Activated CD4-positive, alpha-beta memory T cell treated with anti-CD3 and anti-CD28 coated beads for 36 hours (primary cell): ENCODE results near the gene PHPT1. TPM values are rescaled to one million over a fixed set of nuclear protein-coding genes. Genes with fewer than 3 reads are reported as not detected.

Experiments
- CTCF ChIA-PET: fragments of 350-600 bp; sonication (Branson Sonifier 250); formaldehyde crosslinking; loops from one replicate; lab custom pipeline; 2021; ENCODE audit warnings: antibody characterized with exemption, inconsistent platforms; lab: Charles Lee
- POLR2A ChIA-PET: fragments of 350-600 bp; sonication (Branson Sonifier 250); formaldehyde crosslinking; loops from one replicate; lab custom pipeline; 2021; ENCODE audit warnings: antibody characterized with exemption; lab: Charles Lee
- DNase-seq: peaks from one replicate; pipeline ENCODE4 v3.0.0-alpha.2; 2020
- H3K27ac Mint-ChIP-seq: one replicate; pipeline ENCODE4 v1.8.0; 2021; ENCODE audit warnings: mixed read lengths
- H3K27me3 Mint-ChIP-seq: one replicate; pipeline ENCODE4 v1.8.0; 2021; ENCODE audit warnings: mixed read lengths
- H3K36me3 Mint-ChIP-seq: one replicate; pipeline ENCODE4 v1.8.0; 2021; ENCODE audit warnings: mixed read lengths
- H3K4me1 Mint-ChIP-seq: one replicate; pipeline ENCODE4 v1.8.0; 2021; ENCODE audit warnings: low read depth, mixed read lengths
- H3K4me3 Mint-ChIP-seq: one replicate; pipeline ENCODE4 v1.8.0; 2021; ENCODE audit warnings: mild to moderate bottlenecking, mixed read lengths
- H3K9me3 Mint-ChIP-seq: one replicate; pipeline ENCODE4 v1.8.0; 2021; ENCODE audit warnings: mixed read lengths
- intact Hi-C: fragments of 100-400 bp; cut with micrococcal nuclease; formaldehyde crosslinking; loops from one replicate; pipeline ENCODE4 v1.15.1; 2023
- microRNA-seq: library from miRNA; unstranded; fragments of <30 nt; microRNA quantifications from one replicate; pipeline ENCODE4 v1.2.0, GENCODE V29; 2022; ENCODE audit warnings: borderline number of aligned reads, borderline microRNAs expressed, borderline replicate concordance
- total RNA-seq, 2 experiments: library from RNA; stranded (reverse); gene quantifications; one replicate each; pipeline ENCODE4 v1.2.3, GENCODE V29; 2021

The PHPT1 gene
- total RNA-seq, 2 experiments from 2014 or later = 92.2 to 95.5 TPM

DNA sequence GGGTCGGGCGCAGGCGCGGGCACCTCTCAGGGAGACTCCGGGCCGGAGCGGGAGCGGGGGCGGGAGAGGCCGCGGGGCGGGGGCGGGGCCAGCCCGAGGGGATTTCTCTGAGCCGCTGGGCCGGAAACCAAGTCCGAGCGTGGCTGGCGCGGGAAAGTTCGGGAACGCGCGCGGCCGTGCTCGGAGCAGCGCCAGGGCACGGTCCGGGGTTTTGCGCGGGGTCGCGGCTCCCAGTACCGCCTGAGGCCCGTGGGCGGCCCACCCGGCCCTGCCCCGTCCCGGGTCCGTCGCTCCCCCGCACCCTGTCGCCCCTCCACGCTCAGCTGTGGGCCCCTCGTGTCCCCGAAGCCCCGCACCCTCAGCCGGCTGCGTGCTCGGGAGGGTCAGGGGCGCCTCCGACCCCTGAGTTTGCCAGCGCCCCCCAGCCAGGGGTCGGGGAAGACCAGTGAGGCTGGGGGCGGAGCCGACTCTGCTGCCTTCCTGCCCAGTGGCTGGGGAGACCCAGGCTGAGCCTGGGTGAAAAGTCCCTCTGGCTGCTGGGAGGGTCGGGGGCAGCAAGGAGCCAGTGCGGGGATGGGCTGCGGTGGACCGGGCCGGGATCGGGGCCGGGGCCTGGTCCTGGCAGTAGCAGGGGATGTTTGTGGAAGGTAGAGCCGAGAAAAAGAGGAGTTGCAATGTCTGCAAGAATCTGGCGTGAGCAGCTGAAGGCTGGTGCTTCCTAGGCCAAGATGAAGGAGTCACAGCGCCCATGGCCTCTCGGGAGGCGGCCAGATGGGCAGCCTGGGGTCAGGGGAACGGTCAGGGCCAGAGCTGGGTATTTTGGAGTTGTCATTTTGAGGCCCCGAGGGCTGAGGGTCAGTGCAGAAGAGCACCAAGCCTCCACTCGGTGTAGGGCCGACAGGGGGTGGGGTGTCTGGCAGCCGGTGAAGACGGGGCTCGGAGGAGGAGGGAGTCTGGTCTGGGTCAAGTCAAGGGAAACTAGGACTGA, 37.7 kb downstream of the PHPT1 start:
- intact Hi-C loops = loop anchor here (1.0 to 10.0 kb wide), 6 partner anchors 15 to 352 kb away; partner anchors contain the start of genes EDF1, NDOR1, PHPT1 and TMEM141
- Mint-ChIP-seq H3K27me3 (no peaks in the 10 kb centered on the region), H3K4me1 (peaks cover 32% of the 10 kb centered on the region)

GRCh38 chr9:136888454-136888853, 39.2 kb downstream of the PHPT1 start:
- Mint-ChIP-seq H3K4me3 (no peak overlapping the region), H3K27me3 (no peaks in the 10 kb centered on the region), H3K36me3 (peaks cover 16% of the 10 kb centered on the region), H3K27ac (no peak overlapping the region), H3K4me1 (peaks cover 26% of the 10 kb centered on the region), H3K9me3 (no peaks in the 10 kb centered on the region)
- intact Hi-C loops = loop anchor here (10.0 kb wide), 2 partner anchors 316 to 354 kb away; partner anchors contain the start of genes NDOR1, TMEM203 and TPRN
- CTCF ChIA-PET = interaction anchor here (1.9 to 2.1 kb wide), 2 partner anchors 13 to 47 kb away, joined by 7 to 8 read pairs; partner anchors contain the start of gene AJM1
- POLR2A ChIA-PET = interaction anchor here (0.6 kb wide), 1 partner anchor 24 kb away, joined by 3 read pairs; no protein-coding TSS in a partner anchor
- no peak for DNase-seq

More for the DNA sequence above, 37.7 kb downstream of the PHPT1 start:
- Mint-ChIP-seq H3K9me3 (no peaks in the 10 kb centered on the region), H3K4me3 (peak overlapping the region; percentile 91), H3K27ac (peak overlapping the region; percentile 89), H3K36me3 (peaks cover 20% of the 10 kb centered on the region)
- CTCF ChIA-PET = interaction anchor here (1.0 to 2.1 kb wide), 8 partner anchors 15 to 148 kb away, joined by 3 to 8 read pairs (median 5); partner anchors contain the start of genes ABCA2, AJM1 and RABL6
- DNase-seq = peak; percentile 54
- POLR2A ChIA-PET = interaction anchor here (0.9 to 2.1 kb wide), 11 partner anchors 11 to 354 kb away, joined by 3 to 26 read pairs (median 4); partner anchors contain the start of genes CLIC3, FBXW5, MAN1B1 and RABL6

DNA sequence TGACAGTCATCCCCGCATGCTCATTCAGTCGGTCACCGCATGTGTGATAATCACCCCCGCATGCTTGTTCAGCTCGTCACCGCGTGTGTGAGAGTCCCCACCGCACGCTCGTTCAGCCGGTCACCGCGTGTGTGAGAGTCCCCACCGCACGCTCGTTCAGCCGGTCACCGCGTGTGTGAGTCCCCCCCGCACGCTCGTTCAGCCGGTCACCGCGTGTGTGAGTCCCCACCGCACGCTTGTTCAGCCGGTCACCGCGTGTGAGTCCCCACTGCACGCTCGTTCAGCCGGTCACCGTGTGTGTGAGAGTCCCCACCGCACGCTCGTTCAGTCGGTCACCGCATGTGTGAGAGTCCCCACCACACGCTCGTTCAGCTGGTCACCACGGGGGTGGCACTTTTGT, 40.6 kb downstream of the PHPT1 start:
- Mint-ChIP-seq H3K4me3 (no peak overlapping the region), H3K27ac (no peak overlapping the region), H3K4me1 (peaks cover 29% of the 10 kb centered on the region), H3K27me3 (no peaks in the 10 kb centered on the region), H3K36me3 (peaks cover 19% of the 10 kb centered on the region), H3K9me3 (no peaks in the 10 kb centered on the region)
- POLR2A ChIA-PET = interaction anchor here (1.2 kb wide), 1 partner anchor 351 kb away, joined by 3 read pairs; no protein-coding TSS in a partner anchor
- intact Hi-C loops = loop anchor here (10.0 kb wide), 2 partner anchors 315 to 355 kb away; partner anchors contain the start of genes NDOR1, TMEM203 and TPRN
- no peak for DNase-seq
- CTCF ChIA-PET = no interaction called here

GRCh38 chr9:136890661-136891060, 41.5 kb downstream of the PHPT1 start:
- POLR2A ChIA-PET = interaction anchor here (1.2 kb wide), 1 partner anchor 350 kb away, joined by 3 read pairs; no protein-coding TSS in a partner anchor
- no peaks in the 10 kb centered on the region for H3K27me3 Mint-ChIP-seq
- no peak overlapping the region for H3K27ac Mint-ChIP-seq
- H3K4me3 Mint-ChIP-seq = no peak overlapping the region
- CTCF ChIA-PET = no interaction called here
- H3K4me1 Mint-ChIP-seq = peaks cover 29% of the 10 kb centered on the region
- intact Hi-C loops = no loop called here
- H3K36me3 Mint-ChIP-seq = peaks cover 16% of the 10 kb centered on the region
- no peak for DNase-seq
- no peaks in the 10 kb centered on the region for H3K9me3 Mint-ChIP-seq

DNA sequence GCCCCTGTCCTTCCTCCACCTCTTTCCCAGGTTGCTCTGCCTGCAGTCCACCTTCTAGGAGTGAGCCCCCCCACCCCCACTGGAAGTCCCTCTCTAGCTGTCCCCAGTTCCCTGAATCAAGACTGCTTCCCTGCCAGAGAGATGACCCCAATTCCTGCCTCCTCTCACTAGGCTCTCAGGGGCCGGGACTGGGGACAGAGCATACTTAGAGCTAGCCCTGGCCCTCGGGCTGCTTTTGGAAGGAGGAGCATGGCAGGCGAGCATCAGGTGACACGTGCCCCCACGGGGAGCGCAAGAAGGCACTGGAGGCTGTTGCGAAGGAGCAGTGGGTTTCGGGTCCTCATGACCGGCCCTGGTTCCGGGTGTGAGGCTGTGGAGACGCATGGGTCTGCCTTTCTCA, 46.8 kb downstream of the PHPT1 start:
- Mint-ChIP-seq H3K36me3 (peaks cover 18% of the 10 kb centered on the region), H3K27ac (no peak overlapping the region), H3K4me3 (no peak overlapping the region), H3K27me3 (no peaks in the 10 kb centered on the region), H3K4me1 (peaks cover 38% of the 10 kb centered on the region), H3K9me3 (no peaks in the 10 kb centered on the region)
- ChIA-PET POLR2A (interaction anchor here (0.8 kb wide), 1 partner anchor 358 kb away, joined by 3 read pairs; no protein-coding TSS in a partner anchor), CTCF (no interaction called here)
- intact Hi-C loops = no loop called here
- DNase-seq = no peak

DNA sequence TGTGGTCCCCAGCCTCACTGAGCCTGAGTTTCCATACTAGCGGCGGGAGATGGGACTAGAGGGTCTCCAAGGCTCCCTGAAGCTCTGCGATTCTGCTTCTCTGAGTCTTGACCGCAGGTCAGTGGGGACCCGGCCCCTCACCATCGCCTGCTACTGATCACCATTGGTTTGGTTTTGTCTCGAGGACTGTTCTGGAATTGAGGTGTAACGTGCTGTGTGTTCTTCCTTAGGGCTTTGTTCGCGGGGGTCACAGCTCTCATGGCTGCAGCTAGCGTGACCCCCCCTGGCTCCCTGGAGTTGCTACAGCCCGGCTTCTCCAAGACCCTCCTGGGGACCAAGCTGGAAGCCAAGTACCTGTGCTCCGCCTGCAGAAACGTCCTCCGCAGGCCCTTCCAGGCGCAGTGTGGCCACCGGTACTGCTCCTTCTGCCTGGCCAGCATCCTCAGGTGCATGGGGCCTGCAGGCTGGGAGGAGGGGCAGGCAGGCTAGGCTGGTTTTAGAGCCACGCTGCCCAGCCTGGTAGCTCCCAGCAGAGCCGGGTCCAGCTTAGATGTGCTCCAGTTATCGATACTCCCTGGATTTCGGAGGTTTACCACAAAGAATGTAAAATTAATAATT, 49.4 kb downstream of the PHPT1 start:
- Mint-ChIP-seq H3K4me3 (no peak overlapping the region), H3K36me3 (peaks cover 36% of the 10 kb centered on the region), H3K9me3 (no peaks in the 10 kb centered on the region), H3K27me3 (no peaks in the 10 kb centered on the region), H3K4me1 (peaks cover 56% of the 10 kb centered on the region), H3K27ac (no peak overlapping the region)
- ChIA-PET POLR2A (interaction anchor here (1.3 kb wide), 1 partner anchor 12 kb away, joined by 4 read pairs; the partner anchor contains the start of gene TRAF2), CTCF (interaction anchor here (1.0 to 1.8 kb wide), 2 partner anchors 16 to 56 kb away, joined by 3 to 9 read pairs; partner anchors contain the start of gene AJM1)
- DNase-seq = no peak
- intact Hi-C loops = no loop called here

- Mint-ChIP-seq H3K4me1 (peaks cover 58% of the 10 kb centered on the region), H3K36me3 (peaks cover 36% of the 10 kb centered on the region), H3K27ac (peak overlapping the region; percentile 2), H3K27me3 (no peaks in the 10 kb centered on the region), H3K9me3 (no peaks in the 10 kb centered on the region), H3K4me3 (no peak overlapping the region)
- ChIA-PET POLR2A (no interaction called here), CTCF (interaction anchor here (1.0 kb wide), 1 partner anchor 57 kb away, joined by 3 read pairs; the partner anchor contains the start of gene AJM1)
- no peak for DNase-seq
- intact Hi-C loops = no loop called here
Measured at GRCh38 chr9:136899196-136899595, 50.0 kb downstream of the PHPT1 start.

DNA sequence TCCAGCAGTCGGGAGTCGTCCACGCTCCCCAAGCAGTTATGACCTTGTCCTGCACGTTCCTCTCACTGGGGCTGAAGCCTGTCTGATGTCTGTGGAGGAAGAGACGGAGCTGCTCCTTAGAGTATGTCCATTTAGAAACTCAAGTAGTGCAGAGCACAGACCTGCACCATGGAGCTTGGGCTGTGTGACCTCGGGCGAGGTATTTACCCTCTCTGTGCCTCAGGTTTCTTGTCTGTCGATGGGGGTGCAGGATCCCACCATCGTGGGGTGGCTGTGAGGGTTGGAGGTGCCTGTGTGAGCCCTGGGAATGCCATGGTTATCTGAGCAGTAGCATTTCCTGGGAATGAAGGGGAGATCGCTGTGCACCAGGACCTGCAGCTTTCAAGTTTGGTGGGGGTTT, 51.3 kb downstream of the PHPT1 start:
- ChIA-PET CTCF (no interaction called here), POLR2A (interaction anchor here (0.8 to 2.4 kb wide), 2 partner anchors 18 to 58 kb away, joined by 3 to 7 read pairs; partner anchors contain the start of gene AJM1)
- no peak for DNase-seq
- H3K4me1 Mint-ChIP-seq = peaks cover 54% of the 10 kb centered on the region
- H3K27me3 Mint-ChIP-seq = no peaks in the 10 kb centered on the region
- intact Hi-C loops = loop anchor here (5.0 kb wide), 2 partner anchors 108 to 127 kb away; partner anchors contain the start of genes ABCA2 and TMEM141
- no peaks in the 10 kb centered on the region for H3K9me3 Mint-ChIP-seq
- H3K27ac Mint-ChIP-seq = peak overlapping the region; percentile 98
- H3K4me3 Mint-ChIP-seq = no peak overlapping the region
- H3K36me3 Mint-ChIP-seq = peaks cover 39% of the 10 kb centered on the region

Small RNA genes within 50 kb of the gene (microRNA-seq; reads per million reads assigned to microRNA genes)
- gene MIR4292 (not detected), gene MIR4479 (6.7 reads per million, percentile 25 among the genes with 10 or more reads in this experiment)

Other genes starting within 250 kb of the PHPT1 start
- gene EGFL7, start 186.5 kb upstream of the PHPT1 start, total RNA-seq = under 1 TPM; 0.90 to 0.93 TPM
- 10 to 100 TPM; 16.3 to 16.8 TPM for gene AGPAT2, start 162.0 kb upstream of the PHPT1 start, total RNA-seq
- gene DIPK1B, start 136.8 kb upstream of the PHPT1 start, total RNA-seq = not detected
- gene LCN10, start 106.5 kb upstream of the PHPT1 start, total RNA-seq = 1 to 10 TPM; 1.2 to 1.5 TPM
- not detected for gene LCN6, start 100.9 kb upstream of the PHPT1 start, total RNA-seq
- gene LCN8, start 91.2 kb upstream of the PHPT1 start, total RNA-seq = not detected
- not detected for gene LCN15, start 84.9 kb upstream of the PHPT1 start, total RNA-seq
- gene TMEM141, start 58.1 kb upstream of the PHPT1 start, total RNA-seq = 10 to 100 TPM; 42.3 to 45.2 TPM
- gene CCDC183, start 53.1 kb upstream of the PHPT1 start, total RNA-seq = under 1 TPM; 0.21 to 0.36 TPM
- 10 to 100 TPM; 83.4 to 85.3 TPM for gene RABL6, start 41.5 kb upstream of the PHPT1 start, total RNA-seq
- 1 to 10 TPM; 3.8 to 4.2 TPM for gene AJM1, start 6.9 kb upstream of the PHPT1 start, total RNA-seq
- gene MAMDC4, start 2.9 kb downstream of the PHPT1 start, total RNA-seq = 10 to 100 TPM; 13.0 to 14.3 TPM
- gene EDF1, start 16.9 kb downstream of the PHPT1 start, total RNA-seq = 100 to 1,000 TPM; 302 to 311 TPM
- gene TRAF2, start 37.1 kb downstream of the PHPT1 start, total RNA-seq = 10 to 100 TPM; 40.0 to 41.4 TPM
- gene FBXW5, start 95.3 kb downstream of the PHPT1 start, total RNA-seq = 10 to 100 TPM; 66.8 to 69.4 TPM
- under 1 TPM; 0.90 to 0.94 TPM for gene C8G, start 95.8 kb downstream of the PHPT1 start, total RNA-seq
- 1 to 10 TPM; 1.6 to 2.1 TPM for gene LCN12, start 102.9 kb downstream of the PHPT1 start, total RNA-seq
- not detected for gene PTGDS, start 128.1 kb downstream of the PHPT1 start, total RNA-seq
- not detected for gene LCNL1, start 133.6 kb downstream of the PHPT1 start, total RNA-seq
- gene PAXX, start 143.0 kb downstream of the PHPT1 start, total RNA-seq = 10 to 100 TPM; 71.0 to 71.2 TPM
- under 1 TPM; 0.43 to 0.61 TPM for gene CLIC3, start 147.2 kb downstream of the PHPT1 start, total RNA-seq
- 10 to 100 TPM; 22.1 to 22.9 TPM for gene ABCA2, start 178.8 kb downstream of the PHPT1 start, total RNA-seq
- gene FUT7, start 182.7 kb downstream of the PHPT1 start, total RNA-seq = 1 to 10 TPM in 1 of 2 experiments, under 1 TPM in 1; 0.85 to 1.3 TPM
- 10 to 100 TPM; 36.0 to 42.6 TPM for gene NPDC1, start 196.8 kb downstream of the PHPT1 start, total RNA-seq
- not detected for gene ENTPD2, start 204.7 kb downstream of the PHPT1 start, total RNA-seq
- 1 to 10 TPM; 6.4 to 6.6 TPM for gene SAPCD2, start 221.1 kb downstream of the PHPT1 start, total RNA-seq
- gene UAP1L1, start 228.1 kb downstream of the PHPT1 start, total RNA-seq = 1 to 10 TPM; 6.7 to 7.7 TPM
- 10 to 100 TPM; 32.9 to 33.1 TPM for gene MAN1B1, start 237.6 kb downstream of the PHPT1 start, total RNA-seq